PC-9 (cell line): Measurements from ENCODE around the gene AKAP8. TPM values are rescaled to one million over a fixed set of nuclear protein-coding genes. Genes with fewer than 3 reads are reported as not detected.
"Not testable (repeated sequence)": the region's sequence is repeated elsewhere in the genome, so short reads cannot be mapped to it uniquely, and the experiment has no call there.

Source experiments
- BruUV-seq: library from RNA; stranded (reverse); fragments of 400-500 nt; replicated peaks from 2 replicates; lab custom pipeline; 2021; lab: Mats Ljungman, UMichigan
- CTCF ChIA-PET: fragments of 300-600 bp; sonication (Branson Sonifier 250); formaldehyde crosslinking; loops from one replicate; lab custom pipeline; 2022; ENCODE audit warnings: antibody characterized with exemption; lab: Charles Lee
- POLR2A ChIA-PET: fragments of 300-600 bp; sonication (Branson Sonifier 250); formaldehyde crosslinking; loops from one replicate; lab custom pipeline; 2022; ENCODE audit warnings: antibody characterized with exemption; ENCODE audit not compliant: unreplicated experiment; lab: Charles Lee
- DNase-seq, 2 experiments: peaks; one replicate each; pipeline versions ENCODE4 v3.0.0 to v3.0.0-alpha.2; 2015 to 2022; ENCODE audit warnings: mixed read lengths in 1 of 2
- H2AFZ ChIP-seq: fragments of 200-600 bp; sonication (generic); 2 replicates; pipeline ENCODE4 v1.8.1; 2017; ENCODE audit warnings: antibody characterized with exemption
- H3F3A ChIP-seq: fragments of 200-600 bp; sonication (generic); 2 replicates; pipeline ENCODE4 v1.8.1; 2017; ENCODE audit warnings: antibody characterized with exemption, mild to moderate bottlenecking, low read depth; ENCODE audit not compliant: insufficient read depth
- H3K27ac ChIP-seq: fragments of 200-600 bp; sonication (generic); 2 replicates; pipeline ENCODE4 v1.6.1; 2016; ENCODE audit warnings: mixed run types
- H3K27me3 ChIP-seq: fragments of 200-600 bp; sonication (generic); 2 replicates; pipeline ENCODE4 v1.6.1; 2016; ENCODE audit warnings: low read depth, mixed run types; ENCODE audit not compliant: insufficient read depth
- H3K36me3 ChIP-seq: fragments of 200-600 bp; sonication (generic); 2 replicates; pipeline ENCODE4 v1.6.1; 2016; ENCODE audit warnings: low read depth, mixed run types
- H3K4me1 ChIP-seq: fragments of 200-600 bp; sonication (generic); replicated peaks from 2 replicates; pipeline ENCODE4 v1.6.1; 2016; ENCODE audit warnings: mixed run types; ENCODE audit not compliant: insufficient read depth
- H3K4me2 ChIP-seq: fragments of 200-600 bp; sonication (generic); 2 replicates; pipeline ENCODE4 v1.6.1; 2017; ENCODE audit warnings: mixed run types
- H3K4me3 ChIP-seq: fragments of 200-600 bp; sonication (generic); 2 replicates; pipeline ENCODE4 v1.6.1; 2016; ENCODE audit warnings: mixed run types
- H3K79me2 ChIP-seq: fragments of 200-600 bp; sonication (generic); 2 replicates; pipeline ENCODE4 v1.6.1; 2017; ENCODE audit warnings: low read depth, mixed run types
- H3K9me2 ChIP-seq: fragments of 200-600 bp; sonication (generic); 2 replicates; pipeline ENCODE4 v1.8.1; 2017; ENCODE audit warnings: mild to moderate bottlenecking; ENCODE audit not compliant: insufficient read depth
- H3K9me3 ChIP-seq: fragments of 200-600 bp; sonication (generic); 2 replicates; pipeline ENCODE4 v1.8.1; 2016; ENCODE audit warnings: low read depth; ENCODE audit not compliant: insufficient read depth
- H4K20me1 ChIP-seq: fragments of 200-600 bp; sonication (generic); 2 replicates; pipeline ENCODE4 v1.8.1; 2017; ENCODE audit not compliant: insufficient read depth
- EZH2 ChIP-seq: fragments of 200-600 bp; sonication (generic); IDR thresholded peaks from 2 replicates; pipeline ENCODE4 v1.8.0; 2017; ENCODE audit warnings: antibody characterized with exemption, low read depth
- intact Hi-C: fragments of 100-400 bp; cut with micrococcal nuclease; formaldehyde crosslinking; loops from one replicate; pipeline ENCODE4 v1.10.0; 2022; ENCODE audit not compliant: unreplicated experiment
- total RNA-seq: library from RNA; stranded (reverse); gene quantifications from 2 replicates; pipeline ENCODE4 v1.2.3, GENCODE V29; 2021
- TF ChIP-seq, protein P1 (sequence below): fragments of 200-600 bp; sonication (generic); conservative IDR thresholded peaks from 2 replicates; pipeline ENCODE4 v1.6.1; 2017; ENCODE audit warnings: mixed run types, antibody characterized with exemption, mild to moderate bottlenecking, moderate library complexity

AKAP8 gene
- total RNA-seq, 1 experiment from 2014 or later, result 43.4 TPM

DNA sequence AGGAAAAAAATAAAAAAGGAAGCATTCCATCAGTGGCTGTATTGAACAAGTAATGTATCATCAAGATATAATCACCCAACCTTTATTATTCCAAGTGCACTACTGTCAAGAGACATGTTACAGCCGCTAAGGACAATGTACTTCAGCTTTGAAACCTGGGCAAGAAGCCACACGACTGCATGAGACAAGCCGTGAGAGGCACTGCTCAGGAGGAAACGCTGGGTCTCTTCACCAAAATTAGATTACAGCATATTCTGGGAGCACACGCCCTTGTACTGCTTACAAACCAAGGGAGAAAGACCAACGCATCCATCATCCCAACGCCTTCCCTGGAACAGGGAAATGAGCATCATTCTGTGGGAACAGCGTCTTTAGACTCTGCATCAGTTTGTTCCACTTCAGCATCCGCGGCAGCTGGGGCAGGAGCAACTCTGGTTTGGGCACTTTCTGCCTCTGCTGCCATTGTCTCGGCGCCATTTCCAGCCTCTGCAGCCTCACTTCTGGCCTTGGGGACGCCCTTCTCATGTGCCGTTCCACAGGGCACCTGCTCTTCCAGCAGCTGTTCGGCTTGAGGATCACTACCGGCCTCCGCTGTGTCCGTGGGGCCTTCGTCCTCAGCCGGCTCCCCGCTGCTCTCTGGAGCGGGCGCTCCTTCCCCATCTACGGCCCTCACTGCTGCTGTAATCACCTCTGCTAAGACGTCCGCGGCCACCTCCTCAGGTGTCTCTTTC, 24.9 kb downstream of the AKAP8 start:
- Histone ChIP-seq H3K9me2 (no peaks in the 10 kb centered on the region), H3K4me3 (no peak overlapping the region), H2AFZ (no peak overlapping the region), H3K27me3 (no peaks in the 10 kb centered on the region), H4K20me1 (0 out of 2 replicates have a peak, but pooled peaks cover 9% of the 10 kb centered on the region), H3K36me3 (peaks cover 17% of the 10 kb centered on the region), H3F3A (peaks cover 57% of the 10 kb centered on the region; the same call in 1 of the 2 replicates), H3K4me2 (no peak overlapping the region), H3K9me3 (no peaks in the 10 kb centered on the region), H3K4me1 (0 out of 2 replicates have a peak, but pooled peaks cover 4% of the 10 kb centered on the region), H3K27ac (no peak overlapping the region), H3K79me2 (no peaks in the 10 kb centered on the region)
- CTCF ChIA-PET, result no interaction called here
- no TSS peak for BruUV-seq
- DNase-seq, result no peak
- no peak for TF ChIP-seq EZH2
- TF ChIP-seq, protein P1, sequence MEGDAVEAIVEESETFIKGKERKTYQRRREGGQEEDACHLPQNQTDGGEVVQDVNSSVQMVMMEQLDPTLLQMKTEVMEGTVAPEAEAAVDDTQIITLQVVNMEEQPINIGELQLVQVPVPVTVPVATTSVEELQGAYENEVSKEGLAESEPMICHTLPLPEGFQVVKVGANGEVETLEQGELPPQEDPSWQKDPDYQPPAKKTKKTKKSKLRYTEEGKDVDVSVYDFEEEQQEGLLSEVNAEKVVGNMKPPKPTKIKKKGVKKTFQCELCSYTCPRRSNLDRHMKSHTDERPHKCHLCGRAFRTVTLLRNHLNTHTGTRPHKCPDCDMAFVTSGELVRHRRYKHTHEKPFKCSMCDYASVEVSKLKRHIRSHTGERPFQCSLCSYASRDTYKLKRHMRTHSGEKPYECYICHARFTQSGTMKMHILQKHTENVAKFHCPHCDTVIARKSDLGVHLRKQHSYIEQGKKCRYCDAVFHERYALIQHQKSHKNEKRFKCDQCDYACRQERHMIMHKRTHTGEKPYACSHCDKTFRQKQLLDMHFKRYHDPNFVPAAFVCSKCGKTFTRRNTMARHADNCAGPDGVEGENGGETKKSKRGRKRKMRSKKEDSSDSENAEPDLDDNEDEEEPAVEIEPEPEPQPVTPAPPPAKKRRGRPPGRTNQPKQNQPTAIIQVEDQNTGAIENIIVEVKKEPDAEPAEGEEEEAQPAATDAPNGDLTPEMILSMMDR, result no peak
- intact Hi-C loops, result no loop called here
- POLR2A ChIA-PET, result no interaction called here

DNA sequence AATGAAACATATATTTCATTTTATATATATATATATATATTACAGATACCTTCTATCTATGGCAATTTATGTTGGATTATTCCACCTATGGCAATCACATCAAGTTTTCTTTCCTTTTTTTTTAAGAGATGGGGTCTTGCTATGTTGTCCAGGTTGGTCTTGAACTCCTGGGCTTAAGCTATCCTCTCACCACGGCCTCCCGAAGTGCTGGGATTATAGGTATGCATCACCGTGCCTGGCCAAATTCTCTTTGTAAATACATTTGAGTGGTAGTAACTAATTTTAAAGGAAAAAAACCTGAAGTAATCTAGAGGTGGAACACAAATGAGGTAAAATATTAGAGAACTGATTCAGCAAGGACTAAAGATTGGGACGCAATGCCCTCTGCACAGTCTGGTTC, 25.7 kb downstream of the AKAP8 start:
- Histone ChIP-seq H3K79me2 (no peaks in the 10 kb centered on the region), H3K4me3 (no peak overlapping the region), H3K4me1 (no peaks in the 10 kb centered on the region), H3K9me2 (no peaks in the 10 kb centered on the region), H2AFZ (no peak overlapping the region), H3K4me2 (no peak overlapping the region), H3K27ac (no peak overlapping the region), H4K20me1 (0 out of 2 replicates have a peak, but pooled peaks cover 9% of the 10 kb centered on the region), H3F3A (peaks cover 50% of the 10 kb centered on the region; the same call in 1 of the 2 replicates), H3K9me3 (no peaks in the 10 kb centered on the region), H3K36me3 (peaks cover 17% of the 10 kb centered on the region), H3K27me3 (no peaks in the 10 kb centered on the region)
- no TSS peak for BruUV-seq
- POLR2A ChIA-PET, result no interaction called here
- TF ChIP-seq, protein P1, result no peak
- TF ChIP-seq EZH2, result no peak
- CTCF ChIA-PET, result no interaction called here
- intact Hi-C loops, result no loop called here
- no peak for DNase-seq

DNA sequence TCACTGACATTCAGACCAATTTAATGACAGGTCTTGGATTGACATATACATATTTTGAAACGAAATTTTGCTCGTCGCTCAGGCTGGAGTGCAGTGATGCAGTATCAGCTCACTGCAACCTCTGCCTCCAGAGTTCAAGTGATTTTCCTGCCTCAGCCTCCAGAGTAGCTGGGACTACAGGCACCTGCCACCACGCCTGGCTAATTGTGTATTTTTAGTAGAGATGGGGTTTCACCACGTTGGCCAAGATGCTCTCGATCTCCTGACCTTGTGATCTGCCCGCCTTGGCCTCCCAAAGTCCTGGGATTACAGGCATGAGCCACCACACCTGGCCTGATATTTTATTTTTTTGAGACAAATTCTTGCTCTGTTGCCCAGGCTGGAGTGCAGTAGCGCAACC, 27.1 kb downstream of the AKAP8 start:
- H4K20me1 ChIP-seq, CTCF ChIA-PET, POLR2A ChIA-PET, H3K9me3 ChIP-seq, H3K4me3 ChIP-seq, H2AFZ ChIP-seq, DNase-seq, H3K9me2 ChIP-seq, H3K27ac ChIP-seq, H3K79me2 ChIP-seq, intact Hi-C loops, H3K27me3 ChIP-seq, H3K4me2 ChIP-seq, BruUV-seq, H3K4me1 ChIP-seq: not testable (repeated sequence)
- peaks cover 11% of the 10 kb centered on the region; the same call in 1 of the 2 replicates for H3K36me3 ChIP-seq
- H3F3A ChIP-seq, result peaks cover 39% of the 10 kb centered on the region; the same call in 1 of the 2 replicates

DNA sequence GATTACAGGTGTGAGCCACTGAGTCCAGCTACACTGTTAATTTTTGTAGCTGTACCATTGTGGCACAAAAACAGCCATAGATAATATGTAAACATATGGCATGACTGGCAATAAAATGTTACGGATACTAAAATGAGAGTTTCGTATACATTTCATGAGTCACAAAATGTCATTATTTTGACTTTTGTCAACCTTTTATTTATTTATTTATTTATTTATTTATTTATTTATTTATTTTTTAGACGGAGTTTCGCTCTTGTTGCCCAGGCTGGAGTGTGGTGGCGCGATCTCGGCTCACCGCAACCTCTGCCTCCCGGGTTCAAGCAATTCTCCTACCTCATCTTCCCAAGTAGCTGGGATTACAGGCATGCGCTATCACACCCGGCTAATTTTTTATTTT, 38.3 kb downstream of the AKAP8 start:
- H3K9me3 ChIP-seq, H3K36me3 ChIP-seq, H3K9me2 ChIP-seq, H4K20me1 ChIP-seq, H2AFZ ChIP-seq, DNase-seq, intact Hi-C loops, BruUV-seq, POLR2A ChIA-PET, H3K27ac ChIP-seq, H3K4me3 ChIP-seq, CTCF ChIA-PET, H3K27me3 ChIP-seq, H3K79me2 ChIP-seq, H3K4me2 ChIP-seq, H3F3A ChIP-seq, H3K4me1 ChIP-seq: not testable (repeated sequence)
